H1 (cell line): ENCODE data around the gene TOMT. TPM values are rescaled to one million over a fixed set of nuclear protein-coding genes. Genes with fewer than 3 reads are reported as not detected.

Experiments used
- CTCF ChIA-PET: fragments of 300-600 bp; sonication (Branson Sonifier 250); formaldehyde crosslinking; loops from one replicate; lab custom pipeline; 2021; ENCODE audit not compliant: partially characterized antibody; lab: Charles Lee
- POLR2A ChIA-PET: fragments of 300-600 bp; sonication (Branson Sonifier 250); formaldehyde crosslinking; loops from one replicate; lab custom pipeline; 2021; ENCODE audit warnings: inconsistent platforms; ENCODE audit not compliant: partially characterized antibody; lab: Charles Lee
- DNase-seq, 2 experiments: peaks; one replicate each; pipeline versions ENCODE4 v3.0.0 to v3.0.0-alpha.2; 2010 to 2022; ENCODE audit warnings: low spot score in 2 of 2, low read depth in 1 of 2, mixed read lengths in 1 of 2
- FAIRE-seq: peaks from 2 replicates; lab custom pipeline; 2011; peaks lifted over from hg19 to GRCh38; lab: Jason Lieb, UNC
- H2AFZ ChIP-seq: 2 replicates; pipeline ENCODE4 v1.8.1; 2012; ENCODE audit warnings: low read length, inconsistent platforms
- H2AK5ac ChIP-seq: 2 replicates; pipeline ENCODE4 v1.6.1; 2013; ENCODE audit warnings: low read depth, low read length
- H2BK120ac ChIP-seq: replicated peaks from 2 replicates; pipeline ENCODE3; 2013; ENCODE audit warnings: low read depth, low read length, inconsistent platforms
- H2BK12ac ChIP-seq: 2 replicates; pipeline ENCODE4 v1.6.1; 2013; ENCODE audit warnings: low read depth, low read length
- H2BK15ac ChIP-seq: 2 replicates; pipeline ENCODE4 v1.6.1; 2013; ENCODE audit warnings: low read length
- H2BK20ac ChIP-seq: 2 replicates; pipeline ENCODE4 v1.6.1; 2013; ENCODE audit warnings: low read length
- H2BK5ac ChIP-seq: 2 replicates; pipeline ENCODE4 v1.6.1; 2013; ENCODE audit warnings: low read depth, low read length
- H3K14ac ChIP-seq: 2 replicates; pipeline ENCODE4 v1.6.1; 2013; ENCODE audit warnings: inconsistent platforms; ENCODE audit not compliant: insufficient read length
- H3K18ac ChIP-seq: 2 replicates; pipeline ENCODE4 v1.6.1; 2013; ENCODE audit warnings: low read length; ENCODE audit errors: extremely low read depth
- H3K23ac ChIP-seq: 2 replicates; pipeline ENCODE4 v1.6.1; 2013; ENCODE audit warnings: inconsistent platforms; ENCODE audit not compliant: insufficient read length
- H3K23me2 ChIP-seq: 2 replicates; pipeline ENCODE4 v1.6.1; 2013; ENCODE audit warnings: low read depth, low read length
- H3K27ac ChIP-seq: 2 replicates; pipeline ENCODE4 v1.6.1; 2011; ENCODE audit warnings: low read depth, low read length, inconsistent platforms
- H3K27me3 ChIP-seq, 4 experiments: replicated peaks in 1 of 4; 1 replicate in 1 of 4; 2 replicates in 3 of 4; pipeline versions ENCODE4 v1.6.1 to v1.8.1; 2011 to 2013; ENCODE audit warnings: low read length in 3 of 4, mild to moderate bottlenecking in 3 of 4, inconsistent platforms in 2 of 4, mixed read lengths in 2 of 4, moderate library complexity in 1 of 4; ENCODE audit not compliant: control insufficient read depth in 3 of 4, insufficient read depth in 3 of 4; ENCODE audit errors: extremely low read depth in 1 of 4
- H3K36me3 ChIP-seq, 4 experiments: 2 replicates each; pipeline versions ENCODE4 v1.6.1 to v1.8.1; 2011 to 2013; ENCODE audit warnings: mild to moderate bottlenecking in 4 of 4, low read length in 3 of 4, moderate library complexity in 2 of 4, control low read depth in 1 of 4, inconsistent platforms in 1 of 4; ENCODE audit not compliant: insufficient read depth in 4 of 4, control insufficient read depth in 2 of 4
- H3K4ac ChIP-seq: replicated peaks from 2 replicates; pipeline ENCODE3; 2013; ENCODE audit warnings: low read length, low read depth, mixed read lengths, inconsistent platforms; ENCODE audit not compliant: insufficient read length
- H3K4me1 ChIP-seq, 4 experiments: replicated peaks in 1 of 4; 1 replicate in 1 of 4; 2 replicates in 3 of 4; pipeline versions ENCODE4 v1.6.1 to v1.8.1; 2011 to 2013; ENCODE audit warnings: low read length in 3 of 4, inconsistent platforms in 2 of 4, mixed read lengths in 1 of 4; ENCODE audit not compliant: insufficient read depth in 4 of 4, control insufficient read depth in 3 of 4
- H3K4me2 ChIP-seq, 2 experiments: 2 replicates each; pipeline versions ENCODE4 v1.6.1 to v1.8.1; 2011 to 2013; ENCODE audit warnings: low read depth in 2 of 2, low read length in 2 of 2, control low read depth in 1 of 2, inconsistent platforms in 1 of 2, mild to moderate bottlenecking in 1 of 2; ENCODE audit not compliant: insufficient read depth in 1 of 2
- H3K4me3 ChIP-seq, 4 experiments: fragments of 200-600, 300-600 bp in 1 of 4; sonication (generic), shearing (Covaris generic), sonication (Bioruptor Twin) in 1 of 4; 2 replicates each; pipeline versions ENCODE4 v1.5.1 to v1.8.1; 2011 to 2016; ENCODE audit warnings: low read length in 4 of 4, low read depth in 3 of 4, control low read depth in 2 of 4, inconsistent platforms in 2 of 4, mild to moderate bottlenecking in 2 of 4, mixed read lengths in 1 of 4, moderate library complexity in 1 of 4; ENCODE audit not compliant: insufficient read depth in 2 of 4; ENCODE audit errors: extremely low read depth in 1 of 4
- H3K56ac ChIP-seq: replicated peaks from 2 replicates; pipeline ENCODE3; 2013; ENCODE audit warnings: low read depth, mild to moderate bottlenecking, mixed read lengths, low read length, inconsistent platforms; ENCODE audit not compliant: insufficient read length
- H3K79me1 ChIP-seq: 2 replicates; pipeline ENCODE4 v1.6.1; 2013; ENCODE audit warnings: low read depth, low read length, control low read depth
- H3K79me2 ChIP-seq, 2 experiments: 2 replicates each; pipeline versions ENCODE4 v1.6.1 to v1.8.1; 2012 to 2013; ENCODE audit warnings: low read length in 2 of 2, mild to moderate bottlenecking in 2 of 2, inconsistent platforms in 1 of 2; ENCODE audit not compliant: insufficient read depth in 2 of 2, control insufficient read depth in 1 of 2
- H3K9ac ChIP-seq, 4 experiments: replicated peaks in 1 of 4; 1 replicate in 1 of 4; 2 replicates in 3 of 4; pipeline versions ENCODE4 v1.6.1 to v1.8.1; 2011 to 2013; ENCODE audit warnings: low read depth in 3 of 4, low read length in 3 of 4, control low read depth in 2 of 4, mild to moderate bottlenecking in 2 of 4, moderate library complexity in 2 of 4, inconsistent platforms in 1 of 4; ENCODE audit errors: extremely low read depth in 1 of 4
- H3K9me3 ChIP-seq, 2 experiments: 2 replicates each; pipeline versions ENCODE4 v1.6.1 to v1.8.1; 2012 to 2013; ENCODE audit warnings: mild to moderate bottlenecking in 2 of 2, moderate library complexity in 2 of 2, control low read depth in 1 of 2, inconsistent platforms in 1 of 2, low read depth in 1 of 2, low read length in 1 of 2, mixed read lengths in 1 of 2; ENCODE audit not compliant: insufficient read depth in 2 of 2
- H4K20me1 ChIP-seq, 2 experiments: replicated peaks in 1 of 2; 2 replicates each; pipeline versions ENCODE3 to v1.8.1; 2011 to 2013; ENCODE audit warnings: inconsistent platforms in 2 of 2, low read length in 2 of 2, mild to moderate bottlenecking in 1 of 2; ENCODE audit not compliant: insufficient read depth in 2 of 2, control insufficient read depth in 1 of 2
- H4K5ac ChIP-seq: 2 replicates; pipeline ENCODE4 v1.6.1; 2013; ENCODE audit warnings: low read length, low read depth, mixed read lengths, inconsistent platforms; ENCODE audit not compliant: insufficient read length
- H4K8ac ChIP-seq: 2 replicates; pipeline ENCODE4 v1.8.0; 2013; ENCODE audit warnings: mild to moderate bottlenecking, moderate library complexity, low read length, inconsistent platforms; ENCODE audit not compliant: insufficient read depth; ENCODE audit errors: extremely low read depth
- H4K91ac ChIP-seq: replicated peaks from 2 replicates; pipeline ENCODE3; 2013; ENCODE audit warnings: low read length, mixed read lengths, inconsistent platforms; ENCODE audit not compliant: insufficient read length
- ASH2L ChIP-seq: fragments of 200-600, 300-600 bp; sonication (generic); IDR thresholded peaks from one replicate; pipeline ENCODE4 v1.7.1; 2017; ENCODE audit warnings: low read length
- polyA plus RNA-seq, 7 experiments: library from polyadenylated mRNA; depleted of rRNA in 3 of 7; stranded (reverse) in 5 of 7; unstranded in 2 of 7; fragments of >200 nt in 5 of 7; fragments of 200-250 nt in 2 of 7; gene quantifications; 1 replicate in 5 of 7; 2 replicates in 1 of 7; 4 replicates in 1 of 7; pipeline versions ENCODE4 v1.2.1 to v1.2.3, GENCODE V29; 2011 to 2013; ENCODE audit warnings: missing spikeins in 2 of 7, mixed read lengths in 2 of 7
- total RNA-seq: library from RNA; stranded (reverse); fragmentation: NEBNext Ultra II Directional; extraction: Animal tissue kit (Norgen Biotek cat#: 25700); gene quantifications from 2 replicates; pipeline ENCODE4 v1.2.1, GENCODE V29; 2021

TOMT gene
- total and polyA plus RNA-seq, 2 of the 8 experiments (the other 6 are each of a cell fraction or from before 2014, with no cell fraction given), result 0.11 TPM; not detected in 1

DNA sequence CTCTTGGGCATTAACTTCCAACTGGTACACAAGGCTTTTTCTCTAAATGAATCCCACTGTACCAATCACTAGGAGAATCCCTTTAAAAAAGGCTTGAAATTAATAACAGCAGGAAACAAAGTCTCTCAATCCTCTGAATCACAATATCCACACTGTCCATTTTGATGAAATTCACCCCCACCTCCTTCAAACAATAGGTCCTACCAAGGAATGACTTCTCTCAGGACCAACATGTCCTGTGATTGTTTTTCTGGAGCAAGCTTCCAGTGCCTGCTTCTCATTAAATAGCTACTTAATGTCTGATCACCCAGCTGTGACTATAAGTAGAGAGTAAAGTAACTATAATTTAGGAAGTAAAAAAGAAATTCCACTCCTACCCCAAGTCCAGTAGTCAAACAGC lies 38.5 kb upstream of the TOMT start:
- no peak overlapping the region for H3K27ac ChIP-seq
- H3K18ac ChIP-seq, result no peak overlapping the region
- FAIRE-seq (no peak), DNase-seq (no peak)
- no peak overlapping the region for H3K56ac ChIP-seq
- H2BK12ac ChIP-seq, result no peak overlapping the region
- no peak overlapping the region for H4K5ac ChIP-seq
- no peak overlapping the region for H2AK5ac ChIP-seq
- H4K8ac ChIP-seq, result no peak overlapping the region
- H3K4me1 ChIP-seq, result peaks cover 0 to 4% (median 2%) of the 10 kb centered on the region in 4 experiments; a peak in 3 of 7 replicates
- H3K9ac ChIP-seq, result no peak overlapping the region
- no peak for TF ChIP-seq ASH2L
- TF ChIP-seq, all 59 proteins: peak for 0
- no peak overlapping the region for H2BK5ac ChIP-seq
- H2AFZ ChIP-seq, result no peak overlapping the region
- peaks cover 4 to 65% of the 10 kb centered on the region in 2 experiments for H3K79me2 ChIP-seq
- H3K4me3 ChIP-seq, result no peak overlapping the region
- H3K36me3 ChIP-seq, result peaks cover 0 to 21% (median 6%) of the 10 kb centered on the region in 4 experiments; a peak in 4 of 8 replicates
- H3K14ac ChIP-seq, result no peak overlapping the region
- H3K9me3 ChIP-seq, result no peaks in the 10 kb centered on the region
- ChIA-PET POLR2A (interaction anchor here (0.8 to 1.3 kb wide), 3 partner anchors 9 to 28 kb away, joined by 3 to 4 read pairs (median 4); no protein-coding TSS in a partner anchor), CTCF (interaction anchor here (0.6 to 2.7 kb wide), 8 partner anchors 8 to 202 kb away, joined by 3 to 18 read pairs (median 6); no protein-coding TSS in a partner anchor)
- H3K27me3 ChIP-seq, result no peaks in the 10 kb centered on the region
- H2BK20ac ChIP-seq, result no peak overlapping the region
- no peak overlapping the region for H2BK120ac ChIP-seq
- no peak overlapping the region for H3K4ac ChIP-seq
- H3K4me2 ChIP-seq, result no peak overlapping the region
- H3K23ac ChIP-seq, result no peak overlapping the region
- H2BK15ac ChIP-seq, result no peak overlapping the region
- no peaks in the 10 kb centered on the region for H3K23me2 ChIP-seq
- H4K20me1 ChIP-seq, result peaks cover 3 to 7% of the 10 kb centered on the region in 2 experiments
- H4K91ac ChIP-seq, result no peak overlapping the region
- peaks cover 6% of the 10 kb centered on the region; the same call in 1 of the 2 replicates for H3K79me1 ChIP-seq
